D721Med (cell line): ENCODE measurements around the gene MARCHF3.
"Not testable (repeated sequence)": the region's sequence is repeated elsewhere in the genome, so short reads cannot be mapped to it uniquely, and the experiment has no call there.

Experiments
- DNase-seq: peaks from one replicate; pipeline ENCODE4 v3.0.0; 2011; ENCODE audit warnings: low spot score; ENCODE audit not compliant: insufficient read length
- FAIRE-seq: peaks from 2 replicates; lab custom pipeline; 2011; peaks lifted over from hg19 to GRCh38; lab: Jason Lieb, UNC
- CTCF ChIP-seq: IDR thresholded peaks from 2 replicates; pipeline ENCODE4 v1.5.1; 2012; ENCODE audit warnings: mild to moderate bottlenecking, control low read depth; ENCODE audit not compliant: insufficient read depth; ENCODE audit errors: missing control alignments

MARCHF3 gene

GRCh38 chr5:127011961-127012644, 18.3 kb downstream of the MARCHF3 start:
- FAIRE-seq: no peak
- TF ChIP-seq CTCF: no peak
- DNase-seq: no peak

- FAIRE-seq: no peak
- no peak for DNase-seq
- no peak for TF ChIP-seq CTCF
These were observed 19.2 kb downstream of the MARCHF3 start for GRCh38 chr5:127011153-127011552.

- DNase-seq: no peak
- FAIRE-seq: no peak
- TF ChIP-seq CTCF: no peak
These were observed 20.0 kb downstream of the MARCHF3 start for GRCh38 chr5:127010362-127010761.

- TF ChIP-seq CTCF: no peak
- FAIRE-seq (no peak), DNase-seq (no peak)
These were observed 20.6 kb downstream of the MARCHF3 start for GRCh38 chr5:127009784-127010183.

GRCh38 chr5:127008300-127008975, 21.9 kb downstream of the MARCHF3 start:
- TF ChIP-seq CTCF: no peak
- DNase-seq (no peak), FAIRE-seq (no peak)

GRCh38 chr5:127007522-127007921, 22.8 kb downstream of the MARCHF3 start:
- DNase-seq (no peak), FAIRE-seq (no peak)
- TF ChIP-seq CTCF: no peak

- no peak for FAIRE-seq
These were observed 23.6 kb downstream of the MARCHF3 start for GRCh38 chr5:127006744-127007143.

GRCh38 chr5:127005282-127005681, 25.1 kb downstream of the MARCHF3 start:
- FAIRE-seq, DNase-seq: not testable (repeated sequence)

More at GRCh38 chr5:127006744-127007143, 23.6 kb downstream of the MARCHF3 start:
- no peak for DNase-seq
- no peak for TF ChIP-seq CTCF
